ENCODE data around the gene CAMK2A. TPM values are rescaled to one million over a fixed set of nuclear protein-coding genes. Genes with fewer than 3 reads are reported as not detected.

Gene CAMK2A
- total RNA-seq, 4 donors from 2014 or later, result not detected

DNA sequence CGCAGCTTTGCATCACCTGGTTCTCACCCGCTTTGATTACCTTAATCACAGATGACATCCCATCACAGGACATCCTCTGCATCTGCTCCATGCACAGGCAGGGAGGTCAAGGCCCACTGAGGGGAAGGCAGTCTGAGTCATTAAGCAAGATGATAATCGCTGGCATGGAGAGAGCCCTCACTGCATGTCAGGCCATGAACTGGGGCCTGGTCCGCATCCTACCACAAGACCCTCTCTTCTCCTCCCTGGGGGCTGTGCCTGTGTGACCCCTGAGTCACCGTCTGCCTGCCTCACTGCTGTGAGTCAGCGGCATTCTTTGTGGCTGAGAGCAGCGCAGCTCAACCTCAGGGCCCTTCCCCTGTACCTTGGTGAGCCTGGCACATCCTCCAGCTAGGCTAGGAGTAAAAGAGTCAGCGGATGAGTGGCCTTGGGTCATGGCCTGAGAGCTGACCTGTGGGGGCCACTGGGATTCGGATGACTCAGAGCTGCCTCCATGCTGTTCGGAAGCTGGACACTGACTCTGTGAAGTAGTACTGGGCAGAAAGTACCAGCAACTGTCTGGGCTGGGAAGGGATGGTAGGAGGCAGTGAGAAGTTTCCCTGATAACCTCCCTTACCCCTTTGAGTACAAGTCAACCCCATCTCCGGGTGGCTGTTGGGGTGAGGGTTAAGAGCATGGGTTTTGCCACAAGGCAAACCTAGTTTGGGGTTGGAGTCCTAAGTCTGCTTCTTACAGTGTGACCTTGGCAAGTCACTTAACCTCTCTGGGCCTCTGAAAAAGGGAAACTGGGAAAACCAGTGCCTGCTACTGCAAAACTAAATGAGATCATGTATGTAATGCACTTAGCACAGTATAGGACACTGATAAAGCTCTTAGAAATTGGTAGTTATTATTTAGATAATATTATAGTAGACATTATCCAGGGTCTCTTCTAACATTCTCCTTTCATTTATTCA, 27.8 kb upstream of the CAMK2A start:
- H3K36me3 ChIP-seq, result no peaks in the 10 kb centered on the region
- intact Hi-C loops (cut with DNase I), result no loop called here
- H3K27ac ChIP-seq, result no peak overlapping the region
- no peak for DNase-seq
- H3K4me3 ChIP-seq (replicated peaks in 1 of 3), result no peak overlapping the region
- no peaks in the 10 kb centered on the region for H3K9me3 ChIP-seq
- peaks cover 5 to 8% of the 10 kb centered on the region in 2 donors for H3K4me1 ChIP-seq
- 80 to 87% methylated on average over 11 of the region's 11 CpGs for WGBS, 2 donors
- no peaks in the 10 kb centered on the region for H3K27me3 ChIP-seq
- TF ChIP-seq, protein P1, sequence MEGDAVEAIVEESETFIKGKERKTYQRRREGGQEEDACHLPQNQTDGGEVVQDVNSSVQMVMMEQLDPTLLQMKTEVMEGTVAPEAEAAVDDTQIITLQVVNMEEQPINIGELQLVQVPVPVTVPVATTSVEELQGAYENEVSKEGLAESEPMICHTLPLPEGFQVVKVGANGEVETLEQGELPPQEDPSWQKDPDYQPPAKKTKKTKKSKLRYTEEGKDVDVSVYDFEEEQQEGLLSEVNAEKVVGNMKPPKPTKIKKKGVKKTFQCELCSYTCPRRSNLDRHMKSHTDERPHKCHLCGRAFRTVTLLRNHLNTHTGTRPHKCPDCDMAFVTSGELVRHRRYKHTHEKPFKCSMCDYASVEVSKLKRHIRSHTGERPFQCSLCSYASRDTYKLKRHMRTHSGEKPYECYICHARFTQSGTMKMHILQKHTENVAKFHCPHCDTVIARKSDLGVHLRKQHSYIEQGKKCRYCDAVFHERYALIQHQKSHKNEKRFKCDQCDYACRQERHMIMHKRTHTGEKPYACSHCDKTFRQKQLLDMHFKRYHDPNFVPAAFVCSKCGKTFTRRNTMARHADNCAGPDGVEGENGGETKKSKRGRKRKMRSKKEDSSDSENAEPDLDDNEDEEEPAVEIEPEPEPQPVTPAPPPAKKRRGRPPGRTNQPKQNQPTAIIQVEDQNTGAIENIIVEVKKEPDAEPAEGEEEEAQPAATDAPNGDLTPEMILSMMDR (IDR thresholded peaks at IDR 0.05), result no peak
- no peak for TF ChIP-seq POLR2A (IDR thresholded peaks at IDR 0.05)

DNA sequence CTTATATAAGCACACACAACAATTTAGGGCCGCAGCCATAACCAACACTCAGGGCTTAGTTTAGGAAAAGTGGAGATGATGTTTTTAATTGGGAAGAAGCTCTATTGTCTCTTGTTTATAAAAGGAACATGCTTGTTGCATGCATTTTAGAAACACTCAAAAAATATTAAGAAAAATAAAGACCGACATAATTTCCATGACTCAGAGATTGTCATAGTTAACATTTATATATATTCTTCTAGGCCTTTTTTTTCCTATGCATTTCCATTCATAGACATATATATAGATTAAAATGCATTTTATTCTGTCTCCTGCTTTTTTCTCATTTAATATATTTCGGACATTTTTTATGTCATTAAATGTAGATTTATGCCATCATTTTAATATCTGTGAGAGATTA, 26.7 kb upstream of the CAMK2A start:
- intact Hi-C loops (cut with DNase I), result no loop called here
- 77 to 95% methylated on average over 3 of the region's 3 CpGs for WGBS, 2 donors

DNA sequence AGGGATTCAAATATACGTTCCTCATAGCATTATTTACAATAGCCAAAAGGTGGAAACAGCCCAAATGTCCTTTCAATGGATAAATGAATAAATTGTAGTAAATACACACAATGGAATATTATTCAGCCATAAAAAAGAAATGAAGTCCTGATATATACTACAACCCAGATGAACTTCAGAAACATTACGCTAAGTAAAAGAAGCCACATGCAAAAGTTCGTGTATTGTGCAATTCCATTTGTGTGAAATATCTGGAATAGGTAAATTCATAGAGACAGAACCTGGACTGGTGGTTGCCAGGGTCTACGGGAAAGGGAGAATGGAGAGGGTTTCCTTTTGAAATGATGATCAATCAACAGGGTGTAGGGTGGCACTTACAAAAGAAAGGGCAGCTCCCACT, 25.7 kb upstream of the CAMK2A start:
- intact Hi-C loops (cut with DNase I), result no loop called here
- Histone ChIP-seq H3K9me3 (no peaks in the 10 kb centered on the region), H3K27me3 (no peaks in the 10 kb centered on the region), H3K4me1 (peaks cover 4 to 5% of the 10 kb centered on the region in 2 donors), H3K36me3 (no peaks in the 10 kb centered on the region), H3K27ac (no peak overlapping the region), H3K4me3 (replicated peaks in 1 of 3) (no peak overlapping the region)
- TF ChIP-seq, protein P1 (IDR thresholded peaks at IDR 0.05), result no peak
- TF ChIP-seq POLR2A (IDR thresholded peaks at IDR 0.05), result no peak
- DNase-seq, result no peak
- WGBS, 2 donors, result 89 to 94% methylated on average over 4 of the region's 4 CpGs

More for the DNA sequence above, 26.7 kb upstream of the CAMK2A start:
- no peak overlapping the region for H3K27ac ChIP-seq
- no peaks in the 10 kb centered on the region for H3K9me3 ChIP-seq
- no peaks in the 10 kb centered on the region for H3K27me3 ChIP-seq
- no peak for TF ChIP-seq POLR2A (IDR thresholded peaks at IDR 0.05)
- TF ChIP-seq, protein P1 (IDR thresholded peaks at IDR 0.05), result no peak
- H3K36me3 ChIP-seq, result no peaks in the 10 kb centered on the region
- H3K4me3 ChIP-seq (replicated peaks in 1 of 3), result no peak overlapping the region
- DNase-seq, result no peak
- H3K4me1 ChIP-seq, result peaks cover 5 to 8% of the 10 kb centered on the region in 2 donors

DNA sequence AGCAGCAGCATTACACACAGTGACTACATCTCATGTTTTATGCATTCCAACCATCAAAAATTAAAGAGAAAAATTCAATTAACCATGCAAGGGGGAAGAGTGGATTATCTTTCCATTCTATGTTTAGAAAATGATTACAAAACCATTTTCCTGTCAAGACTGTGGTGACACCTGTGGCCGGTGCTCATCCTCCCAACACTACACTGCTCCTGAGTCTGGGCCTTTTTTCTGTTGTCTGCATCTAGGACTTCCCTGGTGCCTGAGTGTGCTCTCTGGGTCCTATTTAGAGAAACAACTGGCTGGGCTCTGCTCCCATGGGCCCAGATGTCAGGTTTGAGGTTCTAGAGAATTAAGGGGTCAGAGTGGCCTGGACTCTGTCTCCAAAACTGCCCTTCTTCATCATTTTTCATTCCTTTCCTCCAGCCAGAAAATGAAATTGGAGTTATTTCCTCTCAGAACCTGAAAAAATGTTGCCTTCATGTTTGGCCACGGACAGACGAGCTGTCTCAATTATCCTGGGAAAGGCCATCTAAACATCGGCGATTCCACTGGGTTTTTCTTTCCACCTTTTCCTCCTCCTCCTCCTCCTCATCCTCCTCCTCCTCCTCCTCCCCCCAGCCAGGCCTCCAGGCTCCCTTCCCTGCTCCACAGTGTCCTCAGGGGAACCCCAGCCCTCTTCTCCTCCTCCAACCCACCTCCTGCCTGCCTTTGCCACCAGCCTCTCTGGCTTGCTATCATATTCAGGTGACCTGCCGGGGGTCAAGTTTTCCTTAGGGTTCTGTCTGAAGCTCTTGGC, 24.5 kb upstream of the CAMK2A start:
- WGBS, 2 donors, result 66 to 84% methylated on average over 6 of the region's 6 CpGs
- H3K36me3 ChIP-seq, result no peaks in the 10 kb centered on the region

More for the DNA sequence above, 24.5 kb upstream of the CAMK2A start:
- no peaks in the 10 kb centered on the region for H3K9me3 ChIP-seq
- intact Hi-C loops (cut with DNase I), result no loop called here
- H3K27me3 ChIP-seq, result no peaks in the 10 kb centered on the region
- DNase-seq, result no peak
- no peak for TF ChIP-seq POLR2A (IDR thresholded peaks at IDR 0.05)
- TF ChIP-seq, protein P1 (IDR thresholded peaks at IDR 0.05), result no peak
- no peak overlapping the region for H3K4me3 ChIP-seq (replicated peaks in 1 of 3)
- H3K27ac ChIP-seq, result no peak overlapping the region
- H3K4me1 ChIP-seq, result no peaks in the 10 kb centered on the region
